Measurements from ENCODE around the gene DALRD3. TPM values are rescaled to one million over a fixed set of nuclear protein-coding genes. Genes with fewer than 3 reads are reported as not detected.
"Not testable (repeated sequence)": the region's sequence is repeated elsewhere in the genome, so short reads cannot be mapped to it uniquely, and the experiment has no call there.

Gene DALRD3
- total and polyA plus RNA-seq, 4 donors, result 24.3 to 39.5 (median 33.3) TPM

GRCh38 chr3:49009396-49009795 is 9.0 kb downstream of the DALRD3 start:
- Histone ChIP-seq H3K36me3 (ENCODE audit: control insufficient read depth in 4 of 4, insufficient read depth in 4 of 4, low read length in 4 of 4) (peaks cover 3 to 26% (median 13%) of the 10 kb centered on the region in 4 donors), H3K9ac (ENCODE audit: insufficient read depth in 1 of 2, low read length in 2 of 2) (no peak overlapping the region), H3K4me3 (no peak overlapping the region), H3K9me3 (ENCODE audit: control insufficient read depth in 4 of 4, insufficient read depth in 3 of 4, low read length in 3 of 4) (no peaks in the 10 kb centered on the region), H3K27me3 (ENCODE audit: control insufficient read depth in 3 of 3, insufficient read depth in 3 of 3, low read length in 2 of 3) (no peaks in the 10 kb centered on the region), H3K4me1 (ENCODE audit: control insufficient read depth in 5 of 5, insufficient read depth in 5 of 5, low read length in 5 of 5) (peaks cover 0 to 14% (median 0%) of the 10 kb centered on the region in 5 donors), H3K27ac (ENCODE audit: low read depth in 1 of 2, low read length in 1 of 2) (no peak overlapping the region)
- DNase-seq (no peak), ATAC-seq (ENCODE audit: insufficient read depth, low FRiP score) (no peak)
- TF ChIP-seq CTCF (IDR thresholded peaks at IDR 0.05; ENCODE audit: control extremely low read depth, extremely low read depth), result no peak
- 84 to 85% methylated on average over 3 of the region's 3 CpGs for WGBS, 2 donors

- not testable (repeated sequence) for H3K4me3 ChIP-seq; H3K9ac ChIP-seq (ENCODE audit: insufficient read depth in 1 of 2, low read length in 2 of 2)
- WGBS, 2 donors, result 85 to 94% methylated on average over 5 of the region's 5 CpGs
Observed at GRCh38 chr3:49008627-49009026, 9.8 kb downstream of the DALRD3 start.

GRCh38 chr3:49007771-49008528 is 10.4 kb downstream of the DALRD3 start:
- no peaks in the 10 kb centered on the region for H3K27me3 ChIP-seq (ENCODE audit: control insufficient read depth in 3 of 3, insufficient read depth in 3 of 3, low read length in 2 of 3)
- peaks cover 3 to 17% (median 9%) of the 10 kb centered on the region in 4 donors for H3K36me3 ChIP-seq (ENCODE audit: control insufficient read depth in 4 of 4, insufficient read depth in 4 of 4, low read length in 4 of 4)
- H3K9ac ChIP-seq (ENCODE audit: insufficient read depth in 1 of 2, low read length in 2 of 2), result peak overlapping the region; percentile 26 to 94
- peak overlapping the region; percentile 92 to 96 for H3K27ac ChIP-seq (ENCODE audit: low read depth in 1 of 2, low read length in 1 of 2)
- TF ChIP-seq CTCF (IDR thresholded peaks at IDR 0.05; ENCODE audit: control extremely low read depth, extremely low read depth), result no peak
- DNase-seq, result peak; percentile 88 to 91 (median 88)
- H3K4me3 ChIP-seq, result peak overlapping the region; percentile 71
- 13 to 17% methylated on average over 34 to 41 of the region's 41 CpGs for WGBS, 2 donors
- ATAC-seq (ENCODE audit: insufficient read depth, low FRiP score), result peak; percentile 85
- peaks cover 0 to 14% (median 0%) of the 10 kb centered on the region in 5 donors for H3K4me1 ChIP-seq (ENCODE audit: control insufficient read depth in 5 of 5, insufficient read depth in 5 of 5, low read length in 5 of 5)
- H3K9me3 ChIP-seq (ENCODE audit: control insufficient read depth in 4 of 4, insufficient read depth in 3 of 4, low read length in 3 of 4), result no peaks in the 10 kb centered on the region

More at GRCh38 chr3:49008627-49009026, 9.8 kb downstream of the DALRD3 start:
- H3K27ac ChIP-seq (ENCODE audit: low read depth in 1 of 2, low read length in 1 of 2), result peak overlapping the region in 1 of 2 donors; percentile 60
- not testable (repeated sequence) for DNase-seq; H3K27me3 ChIP-seq (ENCODE audit: control insufficient read depth in 3 of 3, insufficient read depth in 3 of 3, low read length in 2 of 3); H3K9me3 ChIP-seq (ENCODE audit: control insufficient read depth in 4 of 4, insufficient read depth in 3 of 4, low read length in 3 of 4); ATAC-seq (ENCODE audit: insufficient read depth, low FRiP score)
- peaks cover 3 to 20% (median 12%) of the 10 kb centered on the region in 4 donors for H3K36me3 ChIP-seq (ENCODE audit: control insufficient read depth in 4 of 4, insufficient read depth in 4 of 4, low read length in 4 of 4)
- H3K4me1 ChIP-seq (ENCODE audit: control insufficient read depth in 5 of 5, insufficient read depth in 5 of 5, low read length in 5 of 5), result peaks cover 0 to 14% (median 0%) of the 10 kb centered on the region in 5 donors

GRCh38 chr3:49007068-49007770 is 11.2 kb downstream of the DALRD3 start, which contains the start of gene WDR6:
TSS of gene WDR6 (plus strand) at chr3:49007391. CDS start at chr3:49007432, 41 bp downstream.
- peaks cover 0 to 14% (median 2%) of the 10 kb centered on the region in 5 donors for H3K4me1 ChIP-seq (ENCODE audit: control insufficient read depth in 5 of 5, insufficient read depth in 5 of 5, low read length in 5 of 5)
- WGBS, 2 donors, result 0% methylated on average over 64 to 65 of the region's 65 CpGs

More at GRCh38 chr3:49007068-49007770, 11.2 kb downstream of the DALRD3 start, which contains the start of gene WDR6:
- ATAC-seq (ENCODE audit: insufficient read depth, low FRiP score) (peak; percentile 92), DNase-seq (peak; percentile 96 to 97 (median 97))
- H3K9me3 ChIP-seq (ENCODE audit: control insufficient read depth in 4 of 4, insufficient read depth in 3 of 4, low read length in 3 of 4), result no peaks in the 10 kb centered on the region
- peak within 1 kb of the TSS; percentile 92 to 96 for H3K27ac ChIP-seq (ENCODE audit: low read depth in 1 of 2, low read length in 1 of 2)
- H3K27me3 ChIP-seq (ENCODE audit: control insufficient read depth in 3 of 3, insufficient read depth in 3 of 3, low read length in 2 of 3), result no peaks in the 10 kb centered on the region
- peak within 1 kb of the TSS; percentile 71 for H3K4me3 ChIP-seq
- peak; percentile 36 for TF ChIP-seq CTCF (IDR thresholded peaks at IDR 0.05; ENCODE audit: control extremely low read depth, extremely low read depth)
- peak within 1 kb of the TSS; percentile 94 to 96 for H3K9ac ChIP-seq (ENCODE audit: insufficient read depth in 1 of 2, low read length in 2 of 2)
- H3K36me3 ChIP-seq (ENCODE audit: control insufficient read depth in 4 of 4, insufficient read depth in 4 of 4, low read length in 4 of 4), result peaks cover 0 to 9% (median 5%) of the 10 kb centered on the region in 4 donors
